LNCaP clone FGC (cell line): Measurements from ENCODE around the gene SSTR3.

Experiments
- DNase-seq: peaks from one replicate; pipeline ENCODE4 v3.0.0-alpha.2; 2011; ENCODE audit warnings: low read depth
- H3K4me3 ChIP-seq: 2 replicates; pipeline ENCODE4 v1.5.1; 2011; ENCODE audit warnings: mild to moderate bottlenecking, low read depth, low read length, control low read depth
- CTCF ChIP-seq: IDR thresholded peaks from 2 replicates; pipeline ENCODE4 v1.5.1; 2012; ENCODE audit warnings: mild to moderate bottlenecking; ENCODE audit not compliant: control insufficient read depth, insufficient read depth; ENCODE audit errors: extremely low read depth

The SSTR3 gene

DNA sequence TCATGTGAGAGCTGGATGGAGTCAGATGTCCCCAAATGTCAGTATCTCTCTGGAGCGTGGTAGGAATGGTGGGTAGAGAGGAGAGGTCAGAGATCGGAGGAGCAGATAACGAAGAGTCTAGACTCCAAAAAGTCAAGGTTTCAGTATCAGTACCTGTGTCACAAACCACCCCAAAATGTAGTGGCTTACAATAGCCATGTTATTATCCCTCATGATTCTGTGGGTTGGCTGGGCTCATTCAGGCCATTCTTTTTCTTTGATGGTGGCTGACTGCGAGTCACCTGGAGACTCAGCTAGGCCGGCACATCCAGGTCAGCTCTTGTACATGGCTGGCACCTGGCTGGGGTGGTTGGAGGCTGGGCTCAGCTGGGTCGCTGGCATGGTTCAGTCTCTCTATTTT lies 7.3 kb upstream of the SSTR3 start:
- no peak for TF ChIP-seq CTCF
- DNase-seq, result no peak
- H3K4me3 ChIP-seq, result no peak overlapping the region

DNA sequence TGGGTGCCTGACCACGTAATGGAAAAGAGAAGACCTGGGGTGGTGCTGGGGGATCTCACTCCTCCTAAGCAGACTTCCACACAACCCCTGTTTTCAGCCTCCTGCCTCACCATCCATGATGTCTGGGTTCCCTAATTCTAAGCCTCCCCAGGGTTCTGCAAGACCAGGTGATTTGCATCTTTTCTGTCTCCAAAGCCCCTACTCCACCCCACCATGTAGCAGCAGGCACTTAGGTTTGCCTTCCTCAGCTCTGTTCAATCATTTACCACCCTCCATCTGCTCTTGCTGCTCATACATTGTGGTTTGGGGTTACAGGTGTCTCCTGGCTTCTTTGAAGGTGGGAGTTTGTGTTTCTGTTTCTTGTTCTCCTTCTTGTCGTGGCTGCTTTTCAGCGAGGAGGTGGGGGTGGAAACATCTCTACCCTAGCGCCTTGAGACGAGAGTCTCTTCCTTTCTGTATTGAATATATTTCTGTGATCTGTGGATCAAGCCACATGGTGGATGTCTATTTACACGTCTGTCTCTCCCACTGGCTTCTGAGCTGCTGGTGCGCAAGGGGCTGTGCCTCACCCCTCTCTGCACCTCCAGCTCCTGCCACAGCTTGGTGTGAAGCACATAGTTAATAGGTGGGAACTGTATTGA lies 6.6 kb upstream of the SSTR3 start:
- no peak for TF ChIP-seq CTCF
- DNase-seq, result no peak
- H3K4me3 ChIP-seq, result no peak overlapping the region

GRCh38 chr22:37218399-37218770 lies 6.1 kb upstream of the SSTR3 start:
- H3K4me3 ChIP-seq, result no peak overlapping the region
- no peak for TF ChIP-seq CTCF
- no peak for DNase-seq

GRCh38 chr22:37215890-37216289 lies 3.6 kb upstream of the SSTR3 start:
- H3K4me3 ChIP-seq, result no peak overlapping the region

DNA sequence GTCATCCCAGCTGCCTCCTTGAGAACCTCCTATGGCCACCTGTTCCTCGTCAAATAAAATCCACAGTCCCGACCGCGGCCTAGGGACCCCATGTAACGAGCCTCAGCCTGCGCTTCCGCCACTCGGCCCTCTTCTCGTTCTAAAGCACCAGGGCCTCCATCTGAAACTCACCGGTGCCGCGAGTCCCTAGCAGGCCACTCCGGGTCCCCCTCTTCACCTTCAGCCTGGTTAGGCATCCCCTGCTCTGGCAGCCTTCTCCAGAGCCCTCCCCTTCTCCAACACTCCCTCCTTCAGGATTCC lies 2.4 kb upstream of the SSTR3 start:
- no peak overlapping the region for H3K4me3 ChIP-seq
- no peak for TF ChIP-seq CTCF
- DNase-seq, result no peak

More at GRCh38 chr22:37215890-37216289, 3.6 kb upstream of the SSTR3 start:
- no peak for TF ChIP-seq CTCF
- no peak for DNase-seq

DNA sequence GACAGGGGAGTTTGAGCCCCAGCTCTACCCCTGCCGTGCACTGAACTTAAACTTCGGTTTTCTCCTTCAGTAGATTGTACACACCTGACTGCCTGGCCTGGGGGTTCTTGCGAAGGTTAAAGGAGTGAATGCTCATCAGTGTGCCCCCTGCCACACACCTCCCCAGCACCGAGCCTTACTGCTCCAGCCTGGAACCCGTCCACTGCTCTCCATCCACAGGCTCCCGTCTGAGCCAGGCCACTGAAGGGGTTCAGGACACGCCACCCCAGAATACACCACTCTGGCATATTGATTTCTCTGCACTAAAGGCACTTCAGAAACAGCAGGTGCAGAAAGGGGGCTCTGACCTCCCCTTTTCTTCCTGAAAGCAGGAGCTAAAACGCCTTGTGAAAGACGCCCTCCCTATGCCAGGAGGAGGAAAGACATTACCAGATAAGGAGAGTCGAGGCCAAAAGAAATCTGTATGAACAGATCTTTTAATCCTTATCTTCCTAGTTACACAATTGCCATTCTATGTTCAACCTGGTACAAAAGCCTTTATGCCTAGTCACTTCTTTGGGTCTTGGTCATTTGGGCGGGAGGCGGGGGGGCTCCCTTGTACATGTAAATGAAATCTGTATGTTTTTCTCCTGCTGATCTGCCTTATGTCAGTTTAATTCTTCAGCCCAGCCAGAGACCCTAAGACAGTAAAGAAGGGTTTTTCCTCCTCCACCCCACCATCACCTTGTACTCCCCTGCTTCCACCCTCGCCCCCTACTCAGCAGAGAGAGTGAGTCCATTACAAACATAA lies 1.9 kb upstream of the SSTR3 start:
- H3K4me3 ChIP-seq, result no peak overlapping the region
- no peak for TF ChIP-seq CTCF
- no peak for DNase-seq
